CD4-positive, alpha-beta T cell treated with Interleukin-6 at 100 ng/mL for 8 hours (primary cell): ENCODE results near the gene EXOC4.
"Not testable (repeated sequence)": the region's sequence is repeated elsewhere in the genome, so short reads cannot be mapped to it uniquely, and the experiment has no call there.

ENCODE experiments used
- DNase-seq: peaks from one replicate; pipeline ENCODE4 v3.0.0-alpha.2; 2020; ENCODE audit warnings: mixed read lengths, low spot score

The EXOC4 gene

DNA sequence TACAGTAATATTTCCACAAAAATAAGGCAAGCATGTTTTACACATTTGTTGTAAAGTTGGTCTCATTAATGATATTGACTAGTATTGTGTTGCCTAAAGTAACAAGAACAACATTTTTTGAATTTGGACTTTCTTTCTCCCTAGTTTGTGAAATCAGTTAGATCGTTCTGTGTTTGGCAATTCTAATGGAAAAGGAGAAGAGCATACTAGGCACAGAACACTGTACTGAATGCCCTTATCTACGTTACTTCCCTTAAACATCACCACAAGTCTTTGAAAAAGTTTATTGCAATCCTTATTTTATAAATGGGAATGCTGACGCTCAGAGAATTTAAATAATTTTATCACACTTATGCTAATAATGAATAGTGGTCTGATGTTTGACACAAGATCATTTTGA, 372.2 kb downstream of the EXOC4 start:
- no peak for DNase-seq

DNA sequence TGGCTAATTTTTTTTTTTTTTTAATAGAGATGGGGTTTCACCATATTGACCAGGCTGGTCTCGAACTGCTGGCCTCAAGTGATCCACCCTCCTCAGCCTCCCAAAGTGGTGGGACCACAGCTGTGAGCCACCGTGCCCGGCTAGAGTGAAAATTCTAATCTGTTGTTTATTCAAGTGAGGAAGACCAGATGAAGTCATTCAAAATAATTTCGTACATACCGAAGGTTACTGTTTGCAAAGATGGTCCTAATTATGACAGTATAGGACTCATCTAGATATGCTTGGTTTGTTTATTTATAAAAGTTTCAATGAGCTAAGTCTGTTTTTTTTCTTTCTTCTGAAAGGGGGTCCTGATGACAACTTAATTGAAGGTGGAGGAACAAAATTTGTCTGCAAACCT, 376.8 kb downstream of the EXOC4 start:
- no peak for DNase-seq

DNA sequence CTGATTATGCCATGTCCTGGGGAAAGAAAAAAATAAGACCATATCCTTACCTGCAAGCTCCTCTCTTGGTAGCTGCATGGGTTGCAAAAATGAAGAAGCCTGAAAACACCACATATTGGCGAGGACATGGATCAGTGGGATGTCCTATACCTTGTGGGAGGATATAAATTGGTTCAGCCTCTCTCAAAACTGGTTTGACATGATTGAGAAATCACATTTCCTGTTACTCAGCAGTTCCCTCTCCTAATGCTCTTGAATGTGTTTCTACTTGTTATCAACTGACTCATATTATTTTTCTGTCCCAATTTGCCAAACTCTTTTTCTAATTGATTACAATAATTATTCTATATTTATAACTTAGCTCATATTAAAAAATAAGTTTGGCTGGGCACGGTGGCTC, 380.2 kb downstream of the EXOC4 start:
- no peak for DNase-seq

DNA sequence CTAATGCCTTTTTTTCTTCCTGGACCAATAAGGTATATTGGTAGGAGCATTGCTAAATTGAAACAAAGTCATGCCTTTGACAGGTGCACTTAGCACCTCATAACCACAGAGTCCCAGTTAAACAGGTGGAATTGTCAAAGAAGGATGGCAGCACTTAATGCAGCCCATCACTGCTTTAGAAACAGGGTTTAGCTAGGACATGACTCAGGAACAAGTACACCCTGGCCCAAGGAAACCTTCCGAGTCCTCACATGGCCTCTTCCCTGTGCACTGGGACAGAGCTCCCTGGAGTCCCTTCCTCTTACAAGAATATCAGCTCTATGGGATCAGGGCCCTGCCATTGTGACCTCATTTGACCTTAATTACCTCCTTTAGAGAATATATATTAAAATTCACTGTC, 382.7 kb downstream of the EXOC4 start:
- DNase-seq, result no peak

DNA sequence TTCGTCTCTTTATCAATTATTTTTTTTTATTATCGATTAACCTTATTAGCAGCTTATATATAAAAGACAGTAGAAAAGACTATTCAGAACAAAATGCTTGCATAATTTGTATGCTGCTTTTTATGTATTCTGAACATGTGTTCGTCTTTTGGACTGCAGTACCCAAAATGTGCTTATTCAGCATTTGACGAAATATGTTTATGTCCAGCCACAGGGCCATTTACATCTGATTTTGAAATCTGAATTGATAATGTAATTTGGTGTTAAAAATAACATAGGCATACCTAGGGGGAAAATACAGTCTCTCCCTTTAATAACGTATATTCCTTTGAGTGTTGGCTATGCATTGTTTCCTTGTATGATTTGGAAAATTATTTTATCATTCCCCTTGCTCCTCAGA, 386.0 kb downstream of the EXOC4 start:
- DNase-seq, result no peak

DNA sequence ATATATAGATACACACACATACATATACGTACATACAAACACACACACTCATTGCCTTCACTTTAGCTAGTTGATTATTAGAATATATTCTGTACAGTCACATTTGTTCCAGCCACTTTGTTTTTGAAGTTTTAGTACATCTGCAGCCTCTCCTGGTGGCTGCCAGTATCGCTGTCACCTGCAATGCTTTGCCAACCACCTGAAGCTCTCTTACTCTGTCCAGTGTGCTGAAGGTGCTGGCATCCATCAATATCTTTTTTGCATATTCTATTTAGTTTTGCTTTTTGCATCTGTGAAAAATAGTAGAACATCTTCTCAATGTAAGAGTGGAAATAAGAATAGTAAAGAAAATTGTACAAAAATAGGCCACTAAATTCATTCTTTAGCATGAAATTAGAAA, 388.6 kb downstream of the EXOC4 start:
- DNase-seq, result no peak

DNA sequence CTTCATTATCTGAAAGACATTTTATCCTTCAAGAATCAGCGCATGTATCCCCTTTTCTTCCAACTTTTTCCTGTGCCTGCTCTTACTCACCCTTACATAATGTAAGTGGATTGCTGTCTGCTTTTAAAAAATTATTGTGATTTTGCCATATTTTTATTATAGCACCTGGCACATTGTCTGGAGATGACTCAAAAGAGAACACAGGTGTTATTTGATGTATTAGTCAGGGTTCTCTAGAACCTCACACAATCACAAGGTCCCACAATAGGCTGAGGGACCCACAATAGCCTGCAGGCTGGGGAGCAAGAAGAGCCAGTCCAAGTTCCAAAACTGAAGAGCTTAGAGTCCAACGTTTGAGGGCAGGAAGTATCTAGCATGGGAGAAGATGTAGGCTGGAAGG, 390.0 kb downstream of the EXOC4 start:
- DNase-seq, result no peak

DNA sequence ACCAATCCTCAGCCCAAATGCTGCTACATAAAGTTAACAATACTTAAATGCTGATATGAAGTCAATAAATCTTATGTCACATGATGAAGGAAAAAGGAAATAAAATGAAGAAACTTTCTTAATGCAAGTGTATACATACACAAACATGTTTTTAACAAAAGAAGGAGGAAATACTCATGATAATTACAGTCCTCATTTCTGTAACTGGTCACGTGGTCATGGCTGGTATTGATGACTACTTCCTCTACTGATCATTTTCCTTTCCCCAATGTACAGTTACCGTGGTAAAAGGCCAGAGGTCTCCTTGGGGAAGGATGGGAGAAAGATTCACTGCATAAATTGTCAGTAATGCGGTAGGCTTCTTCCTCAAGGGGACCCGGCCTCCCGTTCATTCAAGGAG, 390.8 kb downstream of the EXOC4 start:
- not testable (repeated sequence) for DNase-seq

DNA sequence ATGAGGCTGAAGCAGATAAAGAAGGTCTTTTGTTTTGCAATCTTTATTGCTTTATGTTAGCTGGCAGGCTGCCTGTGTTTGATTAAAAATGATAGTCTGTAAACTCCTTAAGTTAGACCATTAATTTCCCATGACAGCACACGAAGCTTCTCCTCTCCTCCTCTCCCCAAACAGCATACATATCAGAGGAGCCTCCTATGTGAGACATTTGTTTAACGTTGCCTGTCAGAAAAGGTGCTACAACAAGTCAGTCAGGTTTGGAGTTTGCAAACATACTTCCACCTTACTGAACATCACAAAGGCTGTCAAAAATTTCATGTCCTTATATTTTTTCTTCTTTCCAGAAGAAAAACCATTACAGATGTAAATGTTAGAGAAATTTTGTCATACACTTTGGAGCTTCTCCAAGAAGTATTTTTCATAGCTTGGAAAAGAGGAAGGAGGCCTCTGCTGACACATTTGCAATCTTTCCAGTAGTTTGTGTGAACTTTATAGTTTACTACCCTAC, 393.1 kb downstream of the EXOC4 start:
- no peak for DNase-seq

DNA sequence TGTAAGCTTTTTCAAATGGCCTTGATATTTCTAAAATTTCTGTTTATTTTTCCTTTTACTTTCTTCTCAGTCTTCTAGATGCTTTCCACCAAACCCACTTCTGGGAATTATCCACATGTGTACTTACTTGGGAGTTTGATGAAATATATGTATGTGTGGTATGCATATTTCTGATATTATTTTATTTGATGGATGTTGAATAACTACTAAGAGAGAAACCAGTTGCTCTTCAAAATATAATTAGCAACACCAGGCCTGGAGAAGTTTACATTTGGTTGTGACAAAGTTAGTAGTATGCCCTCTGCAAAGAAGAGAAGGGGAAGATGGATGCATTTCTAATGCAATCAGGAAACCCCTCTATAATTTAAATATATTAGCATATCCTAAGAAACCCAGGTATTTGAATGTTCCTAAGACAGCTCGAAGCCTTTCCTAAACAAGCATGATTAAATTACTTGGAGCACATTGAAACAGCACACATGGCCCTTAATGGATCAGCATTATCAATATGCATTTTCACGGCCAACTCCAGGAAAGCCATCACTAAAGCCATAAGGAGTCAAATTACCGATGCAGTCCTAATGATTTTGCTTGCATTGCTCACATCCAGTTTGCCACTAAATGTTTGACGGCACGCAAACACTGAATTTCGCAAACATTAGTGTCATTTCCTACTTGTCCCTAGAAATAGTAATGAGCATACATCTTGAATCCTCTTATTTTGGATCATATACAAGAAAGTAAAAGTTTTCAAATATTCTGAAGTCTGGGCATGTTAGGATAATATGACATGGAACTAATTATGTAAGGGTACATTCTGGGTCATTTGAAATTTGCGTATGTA, 393.8 kb downstream of the EXOC4 start:
- DNase-seq, result no peak

DNA sequence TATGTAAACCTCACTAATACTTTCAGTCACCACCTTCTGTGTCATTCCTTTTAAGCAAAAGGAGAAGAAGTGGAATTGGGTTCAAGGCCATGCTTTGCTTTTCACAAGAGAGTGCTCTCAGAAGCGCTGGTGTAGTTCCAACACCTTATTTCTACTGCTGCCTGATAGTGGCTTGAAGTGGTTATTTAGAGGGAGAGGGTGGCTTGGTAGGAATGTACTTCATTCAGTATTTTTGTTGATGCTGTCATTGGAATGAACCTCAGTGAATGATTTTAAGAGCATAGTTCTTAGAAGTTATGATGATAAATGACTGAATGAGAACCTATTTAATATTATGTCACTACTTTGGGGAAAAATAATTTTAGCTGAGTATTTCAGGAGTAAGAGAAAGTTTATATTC, 396.7 kb downstream of the EXOC4 start:
- DNase-seq, result no peak

DNA sequence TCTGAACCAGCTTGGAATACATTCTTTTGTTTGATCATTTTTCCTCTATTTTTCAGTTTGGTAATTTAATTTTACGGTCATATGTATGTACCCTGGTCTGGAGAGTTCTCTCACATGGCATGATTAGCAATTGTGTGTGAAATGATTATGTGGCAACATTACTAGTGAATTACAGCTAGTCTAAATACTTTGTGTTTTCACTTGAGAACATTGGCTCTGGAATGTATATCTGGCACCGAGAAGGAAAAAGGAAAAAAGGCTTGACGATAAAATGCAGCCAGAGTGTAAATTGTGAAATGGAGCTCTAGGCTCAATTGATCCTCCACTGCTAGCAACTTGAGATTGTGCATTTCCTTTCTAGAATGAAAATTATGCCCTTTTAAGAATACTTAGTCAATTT, 397.2 kb downstream of the EXOC4 start:
- DNase-seq, result no peak

DNA sequence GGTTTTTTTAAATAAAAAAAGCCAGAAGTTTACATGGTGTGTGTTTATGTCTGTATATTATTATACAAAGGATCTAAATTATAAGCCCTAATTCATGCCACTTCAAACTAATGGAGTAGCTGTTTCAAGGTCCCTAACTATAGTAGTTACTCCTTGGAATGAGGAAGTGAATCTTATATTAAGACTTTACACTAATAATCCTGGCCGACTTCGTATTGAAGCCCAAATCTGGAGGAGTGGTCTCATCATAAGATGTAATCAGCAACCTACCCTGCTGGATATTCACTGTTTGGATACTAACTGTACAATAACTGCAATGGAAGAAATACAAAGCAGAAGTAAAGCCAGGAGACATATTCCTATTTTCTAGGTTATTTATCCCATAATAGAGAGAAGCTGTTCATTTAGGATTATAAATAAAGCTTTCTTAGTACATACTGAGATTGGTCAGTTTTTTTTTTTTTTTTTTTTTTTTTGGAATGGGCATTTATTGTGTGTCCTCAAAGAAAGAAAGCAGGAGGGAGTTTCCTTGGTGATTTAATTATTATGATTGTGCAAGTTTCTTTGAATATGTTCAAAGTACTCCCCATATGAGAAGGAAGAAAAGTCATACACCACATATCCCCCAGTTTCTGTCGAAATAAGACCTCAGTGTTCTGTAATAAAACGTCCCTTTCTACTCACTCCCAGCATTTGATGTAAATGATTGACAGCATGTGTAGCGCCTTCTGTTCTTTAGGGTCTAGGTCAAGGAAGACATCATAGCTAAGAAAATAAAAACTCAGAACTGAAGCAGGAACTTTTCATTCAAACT, 397.8 kb downstream of the EXOC4 start:
- DNase-seq, result no peak

DNA sequence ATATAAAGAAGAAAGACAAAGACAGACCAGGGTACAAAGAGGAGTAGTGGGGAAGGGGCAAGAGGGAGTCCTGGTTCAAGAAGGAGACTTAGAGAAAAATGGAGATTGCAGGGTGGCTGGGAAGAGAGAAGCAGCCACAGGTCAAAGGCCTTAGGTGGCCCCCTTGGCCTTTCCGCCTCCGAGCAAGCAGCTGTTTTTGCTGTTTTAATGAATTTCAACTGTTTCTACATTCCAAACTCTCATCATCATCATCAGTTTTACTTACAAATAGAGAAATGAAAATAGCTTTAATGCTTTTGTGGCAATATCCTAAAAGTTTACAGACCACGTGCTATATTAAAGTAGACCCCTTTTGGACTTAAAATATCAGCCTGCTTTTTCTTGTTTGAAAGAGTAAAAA, 399.7 kb downstream of the EXOC4 start:
- DNase-seq, result no peak

DNA sequence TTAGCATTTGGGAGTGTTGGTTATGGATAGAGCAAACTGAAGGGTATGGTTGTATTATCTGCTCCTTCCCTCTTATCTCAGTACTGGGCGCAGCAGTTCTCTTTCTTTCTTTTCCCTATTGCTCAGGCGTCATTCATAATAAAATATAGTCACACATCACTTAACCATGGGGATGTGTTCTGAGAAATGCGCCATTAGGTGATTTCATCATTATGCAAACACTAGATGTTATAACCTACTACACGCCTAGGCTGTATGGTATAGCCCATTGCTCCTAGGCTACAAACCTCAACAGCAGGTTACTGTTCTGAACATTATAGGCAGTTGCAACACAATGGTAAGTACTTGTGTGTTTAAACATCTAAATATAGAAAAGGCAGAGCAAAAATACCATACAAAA, 401.7 kb downstream of the EXOC4 start:
- DNase-seq, result no peak

DNA sequence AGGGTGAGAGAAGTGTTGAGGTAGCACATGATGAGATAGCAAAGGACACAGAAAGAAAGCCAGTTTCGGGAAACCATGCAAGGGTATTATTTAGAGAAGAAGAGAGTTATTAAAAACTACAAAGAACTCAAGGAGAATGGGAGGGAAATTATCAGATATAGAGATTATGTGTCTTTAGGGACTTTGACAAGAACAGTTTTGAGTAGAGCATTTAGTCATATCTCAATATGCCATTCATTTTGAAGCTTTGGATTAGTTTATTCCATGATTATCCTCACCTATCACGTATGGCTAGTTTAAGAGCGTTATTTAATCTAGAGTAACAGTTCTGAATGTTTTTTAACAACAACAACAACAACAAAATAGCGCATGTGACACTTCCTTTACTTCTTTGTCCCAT, 409.4 kb downstream of the EXOC4 start:
- DNase-seq, result no peak

DNA sequence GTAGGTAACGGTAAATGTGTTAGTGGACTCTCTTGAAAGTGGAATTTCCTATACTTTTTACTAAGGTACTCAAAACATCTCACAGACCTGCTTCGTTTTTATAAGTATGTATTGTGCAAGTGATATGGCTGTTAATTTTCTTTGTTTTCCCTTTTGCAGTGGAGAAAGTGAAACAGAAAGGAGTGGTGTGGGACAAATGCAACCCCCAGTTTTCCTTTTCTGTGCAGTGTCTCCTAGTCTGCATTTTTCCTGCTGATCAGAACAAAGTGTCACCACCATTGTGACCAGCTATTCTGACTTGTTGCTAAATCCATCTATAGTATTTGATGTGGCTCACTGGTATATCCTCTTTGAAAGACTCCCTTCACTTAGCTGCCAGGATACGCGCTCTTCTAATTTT, 410.0 kb downstream of the EXOC4 start:
- no peak for DNase-seq

DNA sequence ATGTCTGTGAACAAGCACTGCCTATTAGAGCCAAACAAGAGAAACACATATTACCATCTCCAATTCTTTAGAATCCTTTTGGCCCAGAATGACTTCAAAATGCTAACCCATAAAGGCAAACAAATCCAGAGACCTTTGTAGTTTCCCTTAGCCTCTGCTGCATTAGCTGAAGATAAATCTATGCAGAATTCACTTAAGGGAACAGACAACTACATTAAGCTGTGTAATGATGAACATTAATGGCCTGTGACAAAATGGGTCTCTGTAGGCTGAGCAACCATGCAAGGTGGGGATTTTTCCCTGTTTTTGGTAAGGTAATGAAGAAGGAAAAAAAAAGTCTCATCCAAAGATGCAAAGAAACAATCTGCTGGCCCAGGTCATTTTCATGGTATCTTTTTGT, 411.6 kb downstream of the EXOC4 start:
- DNase-seq, result no peak

DNA sequence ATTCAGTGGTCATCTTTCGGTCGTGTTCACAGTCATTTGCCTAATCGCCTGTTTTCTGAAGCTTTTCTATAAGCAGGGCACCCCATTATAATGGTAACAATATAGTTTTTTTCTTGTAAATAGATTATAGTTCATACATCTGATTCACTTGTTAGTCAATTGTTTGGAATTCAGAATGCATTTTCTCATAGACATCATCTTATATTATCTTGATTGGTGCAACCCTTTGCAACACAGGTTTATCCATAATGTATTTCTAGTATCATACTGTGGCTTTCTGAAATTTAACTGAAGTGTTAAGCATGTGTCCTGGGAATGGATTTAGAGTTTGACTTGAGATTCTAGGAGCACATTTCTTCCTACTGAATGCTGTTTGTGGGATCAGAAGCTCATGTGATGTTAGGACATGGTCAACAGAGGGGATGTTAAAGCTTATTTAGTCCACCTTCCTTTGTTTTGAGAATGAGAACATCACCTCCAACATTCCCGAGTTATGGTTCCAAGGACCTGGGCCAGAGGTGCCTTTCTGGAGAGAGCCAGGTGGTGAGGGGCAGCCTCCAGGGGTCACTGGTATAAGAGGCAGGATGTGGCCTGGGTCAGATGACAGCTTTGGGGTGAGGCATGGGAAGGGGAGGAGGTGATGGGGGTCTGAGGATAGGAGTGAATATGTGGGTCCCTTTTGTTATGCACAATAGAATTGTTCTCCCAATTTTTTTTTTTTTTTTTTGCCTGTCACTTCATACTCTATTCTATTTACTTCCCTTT, 415.6 kb downstream of the EXOC4 start:
- DNase-seq, result no peak

DNA sequence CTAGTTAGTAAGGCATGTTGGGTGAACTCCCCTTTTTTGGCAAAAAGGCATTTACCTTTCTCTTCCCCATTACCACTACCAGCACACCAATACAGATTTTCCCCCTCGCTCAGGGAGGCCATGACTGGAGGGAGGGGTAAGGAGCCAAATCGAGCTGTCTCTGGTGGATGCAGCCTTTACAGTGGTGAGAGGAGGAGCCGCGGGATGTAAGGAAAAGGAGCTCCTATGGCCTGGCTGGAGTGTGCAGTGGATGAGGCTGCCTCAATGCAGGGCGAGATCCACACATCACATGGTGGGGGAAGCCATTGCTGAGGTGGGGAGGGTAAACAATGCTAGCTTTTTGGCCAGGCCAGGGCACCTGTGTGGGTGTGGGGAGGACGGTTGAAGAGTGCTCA, 416.2 kb downstream of the EXOC4 start:
- DNase-seq, result no peak

DNA sequence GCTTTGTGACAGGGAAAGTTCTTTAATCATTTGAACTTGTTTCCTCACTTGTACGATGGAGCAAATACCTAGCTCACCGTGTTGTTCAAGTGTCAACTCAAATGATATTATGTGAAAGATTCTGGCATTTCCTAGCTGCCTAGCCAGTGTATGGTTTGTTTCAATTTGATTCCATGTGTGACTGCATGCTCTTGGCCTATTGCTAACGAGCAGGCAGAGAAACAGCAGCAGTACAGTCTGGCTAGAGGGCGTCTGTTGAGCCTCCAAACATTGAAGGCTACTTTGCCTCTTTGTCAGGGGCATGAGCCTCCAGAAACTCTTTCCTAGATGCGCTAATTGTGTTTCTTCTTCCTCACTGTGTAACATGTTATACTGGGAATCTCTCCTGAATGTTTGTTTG, 417.4 kb downstream of the EXOC4 start:
- DNase-seq, result no peak

DNA sequence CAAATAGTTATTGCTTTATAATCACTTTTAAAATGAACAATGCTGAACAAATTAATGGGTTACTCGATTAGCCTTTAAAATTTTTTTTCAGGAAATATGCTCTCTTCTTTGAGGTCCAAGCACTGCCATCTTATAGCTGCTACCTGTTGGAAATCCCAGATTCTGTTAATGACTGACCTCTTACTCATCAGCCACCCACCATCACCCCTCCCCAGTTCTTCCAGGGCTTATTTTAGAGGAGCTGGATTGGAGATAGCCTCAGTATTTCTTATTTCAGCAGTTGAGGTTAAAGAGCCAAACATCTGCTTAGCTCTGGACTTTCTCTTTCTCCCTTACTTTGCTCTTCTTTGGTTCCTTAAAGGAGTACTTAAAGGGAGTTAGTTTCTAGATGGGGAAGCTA, 420.0 kb downstream of the EXOC4 start:
- no peak for DNase-seq
